Measurements from ENCODE around the gene RC3H2. TPM values are rescaled to one million over a fixed set of nuclear protein-coding genes. Genes with fewer than 3 reads are reported as not detected.

The RC3H2 gene
- total RNA-seq = 10 to 100 TPM; 21.8 to 69.0 (median 52.5) TPM

DNA sequence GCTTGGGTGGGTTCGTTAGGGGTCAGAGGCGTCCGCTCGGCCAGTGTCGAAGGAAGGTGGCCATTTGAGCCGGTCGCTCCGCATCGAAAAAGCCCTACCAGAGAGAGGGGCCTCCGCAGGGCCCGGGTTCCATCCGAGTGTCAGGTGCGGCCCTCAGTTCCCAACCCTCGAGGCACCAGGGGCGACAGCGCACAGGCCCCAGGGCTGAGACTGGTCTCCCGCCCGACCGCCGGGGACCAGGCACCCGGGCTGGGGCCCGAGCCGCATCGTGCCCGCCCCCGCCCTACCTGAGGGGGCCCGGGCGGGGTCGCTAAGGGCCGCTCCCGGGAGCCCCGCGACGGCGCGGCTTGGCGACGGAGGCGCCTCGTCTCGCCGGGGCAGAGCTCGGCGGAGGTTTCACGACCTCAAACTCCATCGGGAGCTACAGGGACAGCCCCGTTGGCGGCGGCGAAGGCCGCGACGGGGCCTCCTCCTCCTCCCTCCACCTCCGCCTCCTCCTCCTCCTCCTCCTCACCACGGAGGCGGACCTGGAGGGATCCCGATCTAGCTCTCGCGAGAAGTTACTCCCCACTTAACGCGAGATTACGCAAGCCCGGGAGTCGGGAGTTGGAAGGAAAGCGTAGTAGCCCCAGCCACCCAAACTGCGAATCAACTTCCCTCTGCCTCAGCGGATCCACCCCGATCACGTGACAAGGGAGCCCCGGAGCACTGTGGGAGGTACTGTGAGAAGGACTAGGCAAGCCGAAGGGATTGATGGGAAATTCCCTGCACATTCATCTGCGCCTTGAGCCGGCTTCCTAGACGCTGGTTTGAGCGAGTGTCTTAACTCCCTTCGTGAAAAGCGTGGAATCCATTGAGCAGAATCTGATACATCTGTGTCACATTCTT lies at the start of gene RC3H2:
RC3H2 (minus strand) TSS at position 537 of the 888 bp plus-strand sequence. CDS start 7,850 bp downstream, outside the sequence.
- Histone ChIP-seq H3K9me3 (no peaks in the 10 kb centered on the region), H3K27me3 (no peaks in the 10 kb centered on the region), H3K36me3 (no peaks in the 10 kb centered on the region), H3K4me1 (peaks cover 4 to 16% of the 10 kb centered on the region in 2 donors), H3K4me3 (peak within 1 kb of the TSS; percentile 88 to 89), H3K27ac (peak within 1 kb of the TSS; percentile 95 to 97)
- DNase-seq = peak; percentile 99 to 100
- TF ChIP-seq, protein P1, sequence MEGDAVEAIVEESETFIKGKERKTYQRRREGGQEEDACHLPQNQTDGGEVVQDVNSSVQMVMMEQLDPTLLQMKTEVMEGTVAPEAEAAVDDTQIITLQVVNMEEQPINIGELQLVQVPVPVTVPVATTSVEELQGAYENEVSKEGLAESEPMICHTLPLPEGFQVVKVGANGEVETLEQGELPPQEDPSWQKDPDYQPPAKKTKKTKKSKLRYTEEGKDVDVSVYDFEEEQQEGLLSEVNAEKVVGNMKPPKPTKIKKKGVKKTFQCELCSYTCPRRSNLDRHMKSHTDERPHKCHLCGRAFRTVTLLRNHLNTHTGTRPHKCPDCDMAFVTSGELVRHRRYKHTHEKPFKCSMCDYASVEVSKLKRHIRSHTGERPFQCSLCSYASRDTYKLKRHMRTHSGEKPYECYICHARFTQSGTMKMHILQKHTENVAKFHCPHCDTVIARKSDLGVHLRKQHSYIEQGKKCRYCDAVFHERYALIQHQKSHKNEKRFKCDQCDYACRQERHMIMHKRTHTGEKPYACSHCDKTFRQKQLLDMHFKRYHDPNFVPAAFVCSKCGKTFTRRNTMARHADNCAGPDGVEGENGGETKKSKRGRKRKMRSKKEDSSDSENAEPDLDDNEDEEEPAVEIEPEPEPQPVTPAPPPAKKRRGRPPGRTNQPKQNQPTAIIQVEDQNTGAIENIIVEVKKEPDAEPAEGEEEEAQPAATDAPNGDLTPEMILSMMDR (IDR thresholded peaks at IDR 0.05) = peak in 2 of 4 experiments; percentile 1 to 19
- TF ChIP-seq POLR2A (IDR thresholded peaks at IDR 0.05) = peak; percentile 98 to 99
- intact Hi-C loops (cut with DNase I; ENCODE audit: low total_unique reads) = no loop called here

DNA sequence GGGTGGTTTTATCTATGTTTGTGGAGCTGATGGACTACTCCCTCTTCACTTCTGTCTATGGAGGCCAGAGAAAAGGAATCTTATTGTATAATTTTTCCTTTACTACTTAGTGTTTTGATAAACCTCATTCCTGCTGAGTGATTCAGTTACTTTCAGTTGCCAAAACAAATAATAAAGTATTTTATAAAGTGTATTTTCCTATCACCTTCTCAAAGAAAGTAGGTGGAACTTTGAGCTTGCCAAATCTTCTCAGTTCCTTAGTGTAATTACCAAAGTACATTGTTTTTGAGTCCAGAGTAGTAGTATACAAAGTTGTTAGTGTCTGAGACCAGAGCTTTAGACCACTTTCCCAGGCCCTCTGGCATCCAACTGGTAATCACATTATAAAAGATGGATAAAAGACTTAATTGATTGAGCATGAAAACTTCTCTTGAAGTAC lies 49.1 kb upstream of the RC3H2 start:
- intact Hi-C loops (cut with DNase I; ENCODE audit: low total_unique reads) = no loop called here
- no peaks in the 10 kb centered on the region for H3K9me3 ChIP-seq
- no peaks in the 10 kb centered on the region for H3K36me3 ChIP-seq
- no peak overlapping the region for H3K4me3 ChIP-seq
- H3K4me1 ChIP-seq = no peaks in the 10 kb centered on the region
- H3K27me3 ChIP-seq = no peaks in the 10 kb centered on the region
- TF ChIP-seq, protein P1 (IDR thresholded peaks at IDR 0.05) = no peak
- TF ChIP-seq POLR2A (IDR thresholded peaks at IDR 0.05) = no peak
- DNase-seq = no peak
- peak overlapping the region in 1 of 2 donors; percentile 22 for H3K27ac ChIP-seq

- DNase-seq = no peak
- Histone ChIP-seq H3K9me3 (no peaks in the 10 kb centered on the region), H3K27ac (no peak overlapping the region), H3K36me3 (no peaks in the 10 kb centered on the region), H3K27me3 (no peaks in the 10 kb centered on the region), H3K4me3 (no peak overlapping the region), H3K4me1 (peaks cover 0 to 7% of the 10 kb centered on the region in 2 donors)
- intact Hi-C loops (cut with DNase I; ENCODE audit: low total_unique reads) = no loop called here
- TF ChIP-seq, protein P1 (IDR thresholded peaks at IDR 0.05) = no peak
- no peak for TF ChIP-seq POLR2A (IDR thresholded peaks at IDR 0.05)
Observed at GRCh38 chr9:122951056-122951455, 45.9 kb upstream of the RC3H2 start.

- no peak for TF ChIP-seq POLR2A (IDR thresholded peaks at IDR 0.05)
- TF ChIP-seq, protein P1 (IDR thresholded peaks at IDR 0.05) = no peak
- DNase-seq = no peak
- Histone ChIP-seq H3K27ac (no peak overlapping the region), H3K36me3 (no peaks in the 10 kb centered on the region), H3K27me3 (no peaks in the 10 kb centered on the region), H3K4me1 (peaks cover 0 to 7% of the 10 kb centered on the region in 2 donors), H3K9me3 (no peaks in the 10 kb centered on the region), H3K4me3 (no peak overlapping the region)
- intact Hi-C loops (cut with DNase I; ENCODE audit: low total_unique reads) = no loop called here
Observed at GRCh38 chr9:122950263-122950662, 45.1 kb upstream of the RC3H2 start.

- Histone ChIP-seq H3K9me3 (no peaks in the 10 kb centered on the region), H3K4me3 (no peak overlapping the region), H3K36me3 (no peaks in the 10 kb centered on the region), H3K27me3 (no peaks in the 10 kb centered on the region), H3K4me1 (peaks cover 0 to 7% of the 10 kb centered on the region in 2 donors), H3K27ac (no peak overlapping the region)
- no peak for TF ChIP-seq POLR2A (IDR thresholded peaks at IDR 0.05)
- TF ChIP-seq, protein P1 (IDR thresholded peaks at IDR 0.05) = no peak
- intact Hi-C loops (cut with DNase I; ENCODE audit: low total_unique reads) = no loop called here
- DNase-seq = no peak
Observed at GRCh38 chr9:122949696-122950095, 44.5 kb upstream of the RC3H2 start.

Measured in uterus (tissue), 4 donors.